Loucy (cell line): ENCODE measurements around the gene KSR2.

Source experiments
- H2AFZ ChIP-seq: fragments of 200-600 bp; sonication (generic); 2 replicates; pipeline ENCODE4 v1.6.0; 2016; ENCODE audit warnings: antibody characterized with exemption, mild to moderate bottlenecking, low read length, moderate library complexity
- H3F3A ChIP-seq: fragments of 200-600 bp; 2 replicates; pipeline ENCODE4 v1.6.0; 2016; ENCODE audit warnings: antibody characterized with exemption, low read depth, mild to moderate bottlenecking
- H3K27me3 ChIP-seq: fragments of 200-600 bp; sonication (generic); 2 replicates; pipeline ENCODE4 v1.6.1; 2014; ENCODE audit warnings: low read length, mild to moderate bottlenecking; ENCODE audit not compliant: insufficient read depth, poor library complexity, severe bottlenecking
- H3K36me3 ChIP-seq: fragments of 200-600 bp; sonication (generic); 2 replicates; pipeline ENCODE4 v1.6.1; 2016; ENCODE audit warnings: low read length; ENCODE audit not compliant: insufficient read depth
- H3K4me1 ChIP-seq: fragments of 200-600 bp; sonication (generic); 2 replicates; pipeline ENCODE4 v1.5.1; 2014; ENCODE audit warnings: low read length, mild to moderate bottlenecking; ENCODE audit not compliant: insufficient read depth, poor library complexity, severe bottlenecking
- H3K4me2 ChIP-seq: fragments of 200-600 bp; sonication (generic); 2 replicates; pipeline ENCODE4 v1.6.0; 2014; ENCODE audit warnings: antibody characterized with exemption, low read length, low read depth, mild to moderate bottlenecking; ENCODE audit not compliant: poor library complexity, severe bottlenecking
- H3K4me3 ChIP-seq: fragments of 200-600 bp; sonication (generic); 2 replicates; pipeline ENCODE4 v1.5.1; 2014; ENCODE audit warnings: low read length, mild to moderate bottlenecking, mixed read lengths; ENCODE audit not compliant: poor library complexity, severe bottlenecking
- H3K79me2 ChIP-seq: fragments of 200-600 bp; sonication (generic); 2 replicates; pipeline ENCODE4 v1.6.1; 2014; ENCODE audit warnings: low read length; ENCODE audit not compliant: insufficient read depth
- H3K9ac ChIP-seq: fragments of 200-600 bp; sonication (generic); 2 replicates; pipeline ENCODE4 v1.6.0; 2014; ENCODE audit warnings: mild to moderate bottlenecking, low read depth, low read length, moderate library complexity; ENCODE audit not compliant: poor library complexity, severe bottlenecking
- H3K9me2 ChIP-seq: fragments of 200-600 bp; sonication (generic); replicated peaks from 2 replicates; pipeline ENCODE4 v1.6.1; 2016; ENCODE audit warnings: low read depth, low read length, mixed read lengths
- H3K9me3 ChIP-seq: fragments of 200-600 bp; sonication (generic); 2 replicates; pipeline ENCODE4 v1.6.1; 2014; ENCODE audit warnings: mild to moderate bottlenecking, antibody characterized with exemption, low read length, low read depth; ENCODE audit not compliant: insufficient read depth
- H4K20me1 ChIP-seq: fragments of 200-600 bp; sonication (generic); 2 replicates; pipeline ENCODE4 v1.6.0; 2014; ENCODE audit warnings: antibody characterized with exemption, low read length, mild to moderate bottlenecking; ENCODE audit not compliant: insufficient read depth, poor library complexity, severe bottlenecking
- EZH2phosphoT487 ChIP-seq: fragments of 200-600 bp; IDR thresholded peaks from 2 replicates; pipeline ENCODE4 v1.6.1; 2018; ENCODE audit warnings: antibody characterized with exemption, mild to moderate bottlenecking, moderate library complexity, borderline replicate concordance
- TF ChIP-seq, protein P1 (sequence below): fragments of 200-600 bp; sonication (generic); conservative IDR thresholded peaks from 2 replicates; pipeline ENCODE4 v1.5.1; 2014; ENCODE audit warnings: mild to moderate bottlenecking, antibody characterized with exemption, low read length

The KSR2 gene

DNA sequence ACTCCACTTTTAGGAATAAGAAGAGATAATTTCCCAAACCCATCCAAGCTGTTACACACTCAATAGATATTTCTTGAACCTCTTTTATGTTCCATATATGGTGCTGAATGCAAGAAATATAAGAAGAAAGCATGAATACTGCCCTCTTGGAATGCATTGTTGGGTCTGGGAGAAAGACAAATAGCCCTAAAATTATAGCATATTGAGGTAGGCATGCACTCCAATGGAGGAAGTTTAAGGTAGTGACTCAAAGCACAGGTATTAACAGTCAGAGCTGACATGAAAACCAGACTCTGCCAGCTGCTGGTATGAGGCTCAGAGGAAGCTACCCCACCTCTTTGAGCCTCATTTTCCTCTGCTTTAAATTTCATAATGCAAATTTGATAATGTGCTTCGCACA lies 346.0 kb downstream of the KSR2 start:
- H3K9me3 ChIP-seq, result no peaks in the 10 kb centered on the region
- H3K9me2 ChIP-seq, result no peaks in the 10 kb centered on the region
- no peaks in the 10 kb centered on the region for H3K4me1 ChIP-seq
- no peaks in the 10 kb centered on the region for H3K27me3 ChIP-seq
- H3K79me2 ChIP-seq, result no peaks in the 10 kb centered on the region
- no peaks in the 10 kb centered on the region for H3F3A ChIP-seq
- no peak overlapping the region for H3K4me3 ChIP-seq
- H3K9ac ChIP-seq, result no peak overlapping the region
- no peak overlapping the region for H2AFZ ChIP-seq
- no peaks in the 10 kb centered on the region for H3K36me3 ChIP-seq
- H4K20me1 ChIP-seq, result no peaks in the 10 kb centered on the region
- no peak overlapping the region for H3K4me2 ChIP-seq
- TF ChIP-seq, protein P1, sequence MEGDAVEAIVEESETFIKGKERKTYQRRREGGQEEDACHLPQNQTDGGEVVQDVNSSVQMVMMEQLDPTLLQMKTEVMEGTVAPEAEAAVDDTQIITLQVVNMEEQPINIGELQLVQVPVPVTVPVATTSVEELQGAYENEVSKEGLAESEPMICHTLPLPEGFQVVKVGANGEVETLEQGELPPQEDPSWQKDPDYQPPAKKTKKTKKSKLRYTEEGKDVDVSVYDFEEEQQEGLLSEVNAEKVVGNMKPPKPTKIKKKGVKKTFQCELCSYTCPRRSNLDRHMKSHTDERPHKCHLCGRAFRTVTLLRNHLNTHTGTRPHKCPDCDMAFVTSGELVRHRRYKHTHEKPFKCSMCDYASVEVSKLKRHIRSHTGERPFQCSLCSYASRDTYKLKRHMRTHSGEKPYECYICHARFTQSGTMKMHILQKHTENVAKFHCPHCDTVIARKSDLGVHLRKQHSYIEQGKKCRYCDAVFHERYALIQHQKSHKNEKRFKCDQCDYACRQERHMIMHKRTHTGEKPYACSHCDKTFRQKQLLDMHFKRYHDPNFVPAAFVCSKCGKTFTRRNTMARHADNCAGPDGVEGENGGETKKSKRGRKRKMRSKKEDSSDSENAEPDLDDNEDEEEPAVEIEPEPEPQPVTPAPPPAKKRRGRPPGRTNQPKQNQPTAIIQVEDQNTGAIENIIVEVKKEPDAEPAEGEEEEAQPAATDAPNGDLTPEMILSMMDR, result no peak
- no peak for TF ChIP-seq EZH2phosphoT487

DNA sequence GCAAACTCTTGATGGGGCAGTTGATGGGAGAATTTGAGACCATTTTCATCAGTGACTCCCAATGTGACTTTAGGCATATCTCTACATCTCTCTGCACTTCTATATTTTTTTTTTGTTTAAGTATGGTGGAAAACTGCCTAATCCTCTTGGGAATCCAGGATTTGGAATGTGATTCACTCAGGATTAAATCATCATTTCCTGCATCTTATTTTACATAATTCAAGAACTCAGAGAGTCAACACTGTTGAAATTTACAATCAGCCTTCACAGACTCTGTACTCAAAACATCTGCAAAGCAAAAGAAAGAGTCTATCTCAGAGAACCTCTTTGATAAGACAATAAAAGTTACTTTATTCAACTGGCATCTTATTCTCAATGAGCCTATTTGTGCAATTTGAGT lies 346.7 kb downstream of the KSR2 start:
- H3K36me3 ChIP-seq, result no peaks in the 10 kb centered on the region
- no peak overlapping the region for H3K4me3 ChIP-seq
- no peak overlapping the region for H3K4me2 ChIP-seq
- TF ChIP-seq EZH2phosphoT487, result no peak
- TF ChIP-seq, protein P1, result no peak
- no peaks in the 10 kb centered on the region for H3F3A ChIP-seq
- H3K27me3 ChIP-seq, result no peaks in the 10 kb centered on the region
- no peak overlapping the region for H3K9ac ChIP-seq
- H3K79me2 ChIP-seq, result no peaks in the 10 kb centered on the region
- H3K4me1 ChIP-seq, result no peaks in the 10 kb centered on the region
- no peaks in the 10 kb centered on the region for H4K20me1 ChIP-seq
- no peaks in the 10 kb centered on the region for H3K9me2 ChIP-seq
- H3K9me3 ChIP-seq, result no peaks in the 10 kb centered on the region
- H2AFZ ChIP-seq, result no peak overlapping the region

DNA sequence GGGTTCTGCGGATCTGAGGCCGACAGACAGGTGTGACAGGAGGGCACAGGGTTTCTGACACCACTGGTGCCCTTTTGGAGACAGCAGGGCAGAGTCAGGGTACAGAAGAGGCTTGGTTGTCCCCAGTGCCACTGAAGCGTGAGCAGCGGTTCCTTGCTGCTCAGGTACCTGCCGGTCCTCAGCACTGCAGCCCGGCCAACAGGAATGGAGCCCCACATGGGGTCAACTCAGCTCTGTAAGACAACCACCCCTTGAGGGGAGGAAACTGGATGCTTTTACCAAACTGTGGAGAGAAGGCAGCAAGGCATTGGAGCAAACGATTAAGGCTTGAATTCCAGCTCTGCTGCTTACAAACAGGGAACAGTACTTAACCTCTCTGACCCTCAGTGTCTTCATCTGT lies 361.0 kb downstream of the KSR2 start:
- H3F3A ChIP-seq, result no peaks in the 10 kb centered on the region
- H3K4me1 ChIP-seq, result no peaks in the 10 kb centered on the region
- no peaks in the 10 kb centered on the region for H3K36me3 ChIP-seq
- no peak overlapping the region for H3K9ac ChIP-seq
- no peaks in the 10 kb centered on the region for H3K27me3 ChIP-seq
- H4K20me1 ChIP-seq, result no peaks in the 10 kb centered on the region
- peaks cover 3% of the 10 kb centered on the region; the same call in 1 of the 2 replicates for H3K9me3 ChIP-seq
- H3K4me3 ChIP-seq, result no peak overlapping the region
- H3K79me2 ChIP-seq, result no peaks in the 10 kb centered on the region
- H2AFZ ChIP-seq, result no peak overlapping the region
- H3K9me2 ChIP-seq, result no peaks in the 10 kb centered on the region
- H3K4me2 ChIP-seq, result no peak overlapping the region
- no peak for TF ChIP-seq EZH2phosphoT487
- TF ChIP-seq, protein P1, result no peak
